HCT116 (cell line): Measurements from ENCODE around the gene LEMD3. TPM values are rescaled to one million over a fixed set of nuclear protein-coding genes. Genes with fewer than 3 reads are reported as not detected.

ENCODE experiments used
- ATAC-seq: fragments of 200-7000 bp; cut with Tn5 transposase; 2 replicates; pipeline ENCODE4 v1.9.1; 2020; ENCODE audit warnings: mild to moderate bottlenecking, moderate library complexity
- BruUV-seq: library from RNA; stranded (reverse); fragments of 400-500 nt; replicated peaks from 2 replicates; lab custom pipeline; 2021; lab: Mats Ljungman, UMichigan
- CTCF ChIA-PET: fragments of 300-600 bp; sonication (Branson Sonifier 250); formaldehyde crosslinking; loops from one replicate; lab custom pipeline; 2021; ENCODE audit warnings: antibody characterized with exemption; lab: Charles Lee
- POLR2A ChIA-PET: fragments of 300-600, 350-600 bp; sonication (Branson Sonifier 250); formaldehyde crosslinking; loops from one replicate; lab custom pipeline; 2021; ENCODE audit warnings: antibody characterized with exemption; lab: Charles Lee
- RAD21 ChIA-PET, 2 experiments: fragments of 300-600 bp; sonication (Branson Sonifier 250); formaldehyde crosslinking; loops; one replicate each; lab custom pipeline; 2023; ENCODE audit warnings: low total read pairs in 2 of 2; ENCODE audit not compliant: uncharacterized antibody in 2 of 2, unreplicated experiment in 2 of 2, low non-redundant PET in 1 of 2; lab: Charles Lee
- DNase-seq: peaks from one replicate; pipeline ENCODE4 v3.0.0-alpha.2; 2010; ENCODE audit warnings: low read depth, low spot score
- H2AFZ ChIP-seq: fragments of 200-600 bp; shearing (Covaris generic), sonication (generic); 2 replicates; pipeline ENCODE4 v1.6.1; 2017; ENCODE audit warnings: low read depth, mixed run types, mixed read lengths, antibody characterized with exemption, low read length; ENCODE audit not compliant: poor library complexity, severe bottlenecking
- H3K27ac ChIP-seq: 2 replicates; pipeline ENCODE4 v1.5.1; 2012; ENCODE audit warnings: low read depth, low read length
- H3K27me3 ChIP-seq: fragments of 200-600 bp; sonication (generic); 2 replicates; pipeline ENCODE4 v1.6.1; 2016; ENCODE audit warnings: mixed run types, low read length, mixed read lengths; ENCODE audit not compliant: insufficient read depth
- H3K36me3 ChIP-seq, 2 experiments: fragments of 200-500 bp in 1 of 2; fragments of 200-600 bp in 1 of 2; sonication (Bioruptor generic) in 1 of 2; sonication (generic) in 1 of 2; 2 replicates each; pipeline versions ENCODE4 v1.5.1 to v1.6.1; 2014 to 2016; ENCODE audit warnings: low read length in 2 of 2, inconsistent platforms in 1 of 2, mixed read lengths in 1 of 2, mixed run types in 1 of 2; ENCODE audit not compliant: insufficient read depth in 2 of 2, control insufficient read depth in 1 of 2
- H3K4me1 ChIP-seq, 2 experiments: fragments of 200-600 bp in 1 of 2; sonication (generic) in 1 of 2; 2 replicates each; pipeline versions ENCODE4 v1.5.1 to v1.6.1; 2012 to 2017; ENCODE audit warnings: low read length in 2 of 2, inconsistent platforms in 1 of 2, mild to moderate bottlenecking in 1 of 2, mixed read lengths in 1 of 2, mixed run types in 1 of 2, moderate library complexity in 1 of 2; ENCODE audit not compliant: insufficient read depth in 2 of 2, control insufficient read depth in 1 of 2
- H3K4me2 ChIP-seq: fragments of 200-600 bp; sonication (generic); 2 replicates; pipeline ENCODE4 v1.6.1; 2017; ENCODE audit warnings: mixed run types, low read length, mixed read lengths
- H3K4me3 ChIP-seq, 2 experiments: fragments of 200-600 bp in 1 of 2; sonication (generic) in 1 of 2; replicated peaks in 1 of 2; 2 replicates each; pipeline ENCODE4 v1.5.1; 2011 to 2016; ENCODE audit warnings: low read length in 2 of 2, control low read depth in 1 of 2, low read depth in 1 of 2, mild to moderate bottlenecking in 1 of 2, mixed read lengths in 1 of 2, mixed run types in 1 of 2
- H3K79me2 ChIP-seq: fragments of 200-600 bp; sonication (generic); 2 replicates; pipeline ENCODE4 v1.6.1; 2017; ENCODE audit warnings: mild to moderate bottlenecking, mixed run types, low read length, moderate library complexity, mixed read lengths; ENCODE audit not compliant: insufficient read depth
- H3K9ac ChIP-seq: fragments of 200-600 bp; sonication (generic); 2 replicates; pipeline ENCODE4 v1.6.1; 2016; ENCODE audit warnings: low read length, mixed read lengths
- H3K9me2 ChIP-seq: fragments of 200-600 bp; sonication (generic), shearing (Covaris generic); 2 replicates; pipeline ENCODE4 v1.6.1; 2017; ENCODE audit warnings: mixed run types, mild to moderate bottlenecking, moderate library complexity; ENCODE audit not compliant: insufficient read depth
- H3K9me3 ChIP-seq, 2 experiments: fragments of 200-500 bp in 1 of 2; fragments of 200-600 bp in 1 of 2; sonication (Bioruptor generic) in 1 of 2; sonication (generic) in 1 of 2; 2 replicates each; pipeline ENCODE4 v1.6.1; 2014 to 2017; ENCODE audit warnings: low read length in 2 of 2, mixed read lengths in 2 of 2, inconsistent platforms in 1 of 2, low read depth in 1 of 2, mild to moderate bottlenecking in 1 of 2, mixed run types in 1 of 2, moderate library complexity in 1 of 2; ENCODE audit not compliant: control insufficient read depth in 1 of 2, insufficient read depth in 1 of 2
- H4K20me1 ChIP-seq: fragments of 200-600 bp; sonication (generic), shearing (Covaris generic); 2 replicates; pipeline ENCODE4 v1.6.1; 2017; ENCODE audit warnings: mixed run types, mild to moderate bottlenecking, moderate library complexity; ENCODE audit not compliant: insufficient read depth
- EGR1 ChIP-seq: IDR thresholded peaks from 2 replicates; pipeline ENCODE4 v1.6.1; 2012; ENCODE audit warnings: low read depth
- ELF1 ChIP-seq: IDR thresholded peaks from 2 replicates; pipeline ENCODE4 v1.6.1; 2012; ENCODE audit warnings: low read depth, borderline replicate concordance
- EZH2 ChIP-seq: fragments of 200-600 bp; sonication (generic); IDR thresholded peaks from 2 replicates; pipeline ENCODE4 v1.6.1; 2017; ENCODE audit warnings: antibody characterized with exemption, mixed run types
- EZH2phosphoT487 ChIP-seq: fragments of 200-600 bp; IDR thresholded peaks from 2 replicates; pipeline ENCODE4 v1.6.1; 2018; ENCODE audit warnings: antibody characterized with exemption, borderline replicate concordance
- FOSL1 ChIP-seq: IDR thresholded peaks from 2 replicates; pipeline ENCODE4 v1.6.1; 2012; ENCODE audit warnings: low read depth
- POLR2A ChIP-seq: IDR thresholded peaks from 2 replicates; pipeline ENCODE4 v1.7.0; 2011; ENCODE audit warnings: borderline replicate concordance; ENCODE audit not compliant: insufficient read depth, insufficient read length; ENCODE audit errors: extremely low read depth
- POLR2AphosphoS5 ChIP-seq: IDR thresholded peaks from 2 replicates; pipeline ENCODE4 v1.6.1; 2011; ENCODE audit warnings: mild to moderate bottlenecking, low read depth, low read length, moderate library complexity
- RAD21 ChIP-seq: IDR thresholded peaks from 2 replicates; pipeline ENCODE4 v1.6.1; 2012; ENCODE audit warnings: low read depth, mild to moderate bottlenecking
- REST ChIP-seq: IDR thresholded peaks from 2 replicates; pipeline ENCODE4 v1.6.1; 2012; ENCODE audit warnings: low read depth
- SIN3A ChIP-seq: IDR thresholded peaks from 2 replicates; pipeline ENCODE4 v1.6.1; 2012; ENCODE audit warnings: low read depth
- SP1 ChIP-seq: IDR thresholded peaks from 2 replicates; pipeline ENCODE4 v1.6.1; 2012; ENCODE audit warnings: low read depth
- SRF ChIP-seq: IDR thresholded peaks from 2 replicates; pipeline ENCODE4 v1.6.1; 2012; ENCODE audit warnings: low read depth
- YY1 ChIP-seq: IDR thresholded peaks from 2 replicates; pipeline ENCODE4 v1.6.1; 2011; ENCODE audit warnings: low read length, low read depth, moderate library complexity, mild to moderate bottlenecking; ENCODE audit not compliant: insufficient replicate concordance; ENCODE audit errors: extremely low read depth
- ZNF274 ChIP-seq: fragments of 200-500 bp; sonication (Bioruptor generic); IDR thresholded peaks from 2 replicates; pipeline ENCODE4 v1.6.1; 2014; ENCODE audit warnings: mild to moderate bottlenecking, low read depth, low read length, inconsistent platforms
- intact Hi-C: fragments of 100-400 bp; cut with micrococcal nuclease; formaldehyde crosslinking; loops from 2 replicates; pipeline ENCODE4 v1.10.0; 2022
- total RNA-seq: library from RNA; stranded (reverse); gene quantifications from one replicate; pipeline ENCODE4 v1.2.1, GENCODE V29; 2021; ENCODE audit not compliant: unreplicated experiment
- TF ChIP-seq, protein P1 (sequence below): IDR thresholded peaks from 2 replicates; pipeline ENCODE4 v1.6.1; 2012

LEMD3 gene
- total RNA-seq, 1 experiment from 2014 or later = 28.7 TPM

- no TSS peak for BruUV-seq
- H4K20me1 ChIP-seq = no peaks in the 10 kb centered on the region
- DNase-seq = no peak
- POLR2A ChIA-PET = no interaction called here
- no peaks in the 10 kb centered on the region for H3K36me3 ChIP-seq
- RAD21 ChIA-PET = no interaction called here
- H3K27ac ChIP-seq = no peak overlapping the region
- no peaks in the 10 kb centered on the region for H3K79me2 ChIP-seq
- CTCF ChIA-PET = no interaction called here
- no peak overlapping the region for H2AFZ ChIP-seq
- intact Hi-C loops = no loop called here
- no peaks in the 10 kb centered on the region for H3K9me2 ChIP-seq
- no peak for ATAC-seq
- TF ChIP-seq POLR2A (no peak), YY1 (no peak), ELF1 (no peak), REST (no peak), EZH2phosphoT487 (no peak), FOSL1 (no peak), EZH2 (no peak), EGR1 (no peak), ZNF274 (no peak), SIN3A (no peak), RAD21 (no peak), POLR2AphosphoS5 (no peak), SRF (no peak), SP1 (no peak)
- TF ChIP-seq, protein P1, sequence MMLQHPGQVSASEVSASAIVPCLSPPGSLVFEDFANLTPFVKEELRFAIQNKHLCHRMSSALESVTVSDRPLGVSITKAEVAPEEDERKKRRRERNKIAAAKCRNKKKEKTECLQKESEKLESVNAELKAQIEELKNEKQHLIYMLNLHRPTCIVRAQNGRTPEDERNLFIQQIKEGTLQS = no peak
- TF ChIP-seq, all 23 proteins: peak for 0
- H3K9me3 ChIP-seq = no peaks in the 10 kb centered on the region
- no peaks in the 10 kb centered on the region for H3K27me3 ChIP-seq
- no peak overlapping the region for H3K4me3 ChIP-seq
- H3K4me2 ChIP-seq = no peak overlapping the region
- H3K4me1 ChIP-seq = no peaks in the 10 kb centered on the region
- no peak overlapping the region for H3K9ac ChIP-seq
Observed at GRCh38 chr12:65259501-65259900, 90.1 kb downstream of the LEMD3 start.
